ENCODE data around the gene CEP295NL.

The CEP295NL gene

GRCh38 chr17:78852709-78853121 is 50.3 kb downstream of the CEP295NL start:
- peaks cover 59% of the 10 kb centered on the region for H3K36me3 ChIP-seq
- no peak overlapping the region for H3K4me3 ChIP-seq (ENCODE audit: low read depth in 1 of 2, low read length in 1 of 2)

GRCh38 chr17:78849026-78849425 is 54.0 kb downstream of the CEP295NL start:
- Histone ChIP-seq H3K36me3 (peaks cover 22% of the 10 kb centered on the region), H3K27me3 (no peaks in the 10 kb centered on the region), H3K4me3 (ENCODE audit: low read depth in 1 of 2, low read length in 1 of 2) (no peak overlapping the region), H3K4me1 (ENCODE audit: control insufficient read depth in 1 of 2, insufficient read depth in 1 of 2, low read depth in 1 of 2, low read length in 1 of 2) (peaks cover 0 to 4% of the 10 kb centered on the region in 2 experiments), H3K9me3 (no peaks in the 10 kb centered on the region), H3K27ac (no peak overlapping the region)
- no peak for TF ChIP-seq CTCF (IDR thresholded peaks at IDR 0.05)

More at GRCh38 chr17:78852709-78853121, 50.3 kb downstream of the CEP295NL start:
- no peak for TF ChIP-seq CTCF (IDR thresholded peaks at IDR 0.05)
- Histone ChIP-seq H3K9me3 (no peaks in the 10 kb centered on the region), H3K27ac (no peak overlapping the region), H3K4me1 (ENCODE audit: control insufficient read depth in 1 of 2, insufficient read depth in 1 of 2, low read depth in 1 of 2, low read length in 1 of 2) (peaks cover 0 to 10% of the 10 kb centered on the region in 2 experiments), H3K27me3 (no peaks in the 10 kb centered on the region)

GRCh38 chr17:78847052-78847451 is 55.9 kb downstream of the CEP295NL start:
- Histone ChIP-seq H3K27ac (no peak overlapping the region), H3K27me3 (no peaks in the 10 kb centered on the region), H3K4me1 (ENCODE audit: control insufficient read depth in 1 of 2, insufficient read depth in 1 of 2, low read depth in 1 of 2, low read length in 1 of 2) (no peaks in the 10 kb centered on the region), H3K36me3 (peaks cover 4% of the 10 kb centered on the region), H3K4me3 (ENCODE audit: low read depth in 1 of 2, low read length in 1 of 2) (no peak overlapping the region), H3K9me3 (no peaks in the 10 kb centered on the region)
- no peak for TF ChIP-seq CTCF (IDR thresholded peaks at IDR 0.05)

- peaks cover 4% of the 10 kb centered on the region for H3K36me3 ChIP-seq
- TF ChIP-seq CTCF (IDR thresholded peaks at IDR 0.05) = no peak
- no peak overlapping the region for H3K4me3 ChIP-seq (ENCODE audit: low read depth in 1 of 2, low read length in 1 of 2)
- H3K27me3 ChIP-seq = no peaks in the 10 kb centered on the region
- H3K27ac ChIP-seq = no peak overlapping the region
- peaks cover 16 to 17% of the 10 kb centered on the region in 2 experiments for H3K4me1 ChIP-seq (ENCODE audit: control insufficient read depth in 1 of 2, insufficient read depth in 1 of 2, low read depth in 1 of 2, low read length in 1 of 2)
- H3K9me3 ChIP-seq = no peaks in the 10 kb centered on the region
Measured at GRCh38 chr17:78844301-78845005, 58.5 kb downstream of the CEP295NL start.

- peaks cover 4% of the 10 kb centered on the region for H3K36me3 ChIP-seq
- H3K27me3 ChIP-seq = no peaks in the 10 kb centered on the region
- H3K4me3 ChIP-seq (ENCODE audit: low read depth in 1 of 2, low read length in 1 of 2) = no peak overlapping the region
- no peaks in the 10 kb centered on the region for H3K9me3 ChIP-seq
- peak overlapping the region; percentile 18 for H3K27ac ChIP-seq
- peaks cover 21 to 22% of the 10 kb centered on the region in 2 experiments for H3K4me1 ChIP-seq (ENCODE audit: control insufficient read depth in 1 of 2, insufficient read depth in 1 of 2, low read depth in 1 of 2, low read length in 1 of 2)
- peak; percentile 75 for TF ChIP-seq CTCF (IDR thresholded peaks at IDR 0.05)
Measured at GRCh38 chr17:78842881-78843565, 60.0 kb downstream of the CEP295NL start.

Data from neutrophil (primary cell).